Adrenal gland (tissue), 5 donors: ENCODE measurements around the gene TSHZ2.

ENCODE experiments used
- CTCF ChIP-seq, 6 experiments: fragments of 450-650 bp in 4 of 6; fragments of 200-600 bp in 2 of 6; sonication (generic) in 1 of 6; IDR thresholded peaks; 1 replicate in 5 of 6; 2 replicates in 1 of 6; pipeline versions ENCODE4 v1.5.1 to v1.8.0; 2016 to 2021; ENCODE audit warnings: antibody characterized with exemption in 6 of 6, mild to moderate bottlenecking in 2 of 6, moderate library complexity in 1 of 6
- POLR2A ChIP-seq, 2 donors: fragments of 450-650 bp; IDR thresholded peaks; one replicate each; pipeline ENCODE4 v1.6.1; 2017; ENCODE audit warnings: antibody characterized with exemption in 2 of 2, mild to moderate bottlenecking in 2 of 2, moderate library complexity in 1 of 2
- donor health status: DM: no; HTN: no; CAD: no.

DNA sequence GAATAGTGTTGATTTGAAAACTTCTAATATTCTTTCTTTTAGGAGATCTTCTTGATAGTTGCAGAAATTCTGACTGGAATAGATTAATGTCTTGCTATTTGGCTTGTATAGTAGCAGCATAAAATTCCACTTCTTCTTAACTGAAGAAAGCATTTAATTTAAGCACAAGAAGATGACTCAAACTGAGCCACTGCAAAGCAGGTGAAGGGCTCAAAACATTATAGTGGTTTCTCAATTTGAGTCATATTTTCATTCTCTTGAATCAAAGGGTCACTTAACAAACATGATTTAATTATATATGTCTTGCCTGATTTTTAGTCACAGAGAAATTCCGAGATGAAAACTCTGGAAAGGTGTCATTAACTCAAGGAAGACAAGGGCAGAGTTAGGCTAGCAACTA, 382.2 kb downstream of the TSHZ2 start:
- TF ChIP-seq CTCF (IDR thresholded peaks at IDR 0.05) (no peak), POLR2A (IDR thresholded peaks at IDR 0.05) (no peak)
